ENCODE data around the gene NAA50. TPM values are rescaled to one million over a fixed set of nuclear protein-coding genes. Genes with fewer than 3 reads are reported as not detected.

The NAA50 gene
- total and polyA plus RNA-seq, 2 of the 13 experiments (the other 11 are each of a cell fraction or from before 2014, with no cell fraction given), result 30.2 to 233 TPM

DNA sequence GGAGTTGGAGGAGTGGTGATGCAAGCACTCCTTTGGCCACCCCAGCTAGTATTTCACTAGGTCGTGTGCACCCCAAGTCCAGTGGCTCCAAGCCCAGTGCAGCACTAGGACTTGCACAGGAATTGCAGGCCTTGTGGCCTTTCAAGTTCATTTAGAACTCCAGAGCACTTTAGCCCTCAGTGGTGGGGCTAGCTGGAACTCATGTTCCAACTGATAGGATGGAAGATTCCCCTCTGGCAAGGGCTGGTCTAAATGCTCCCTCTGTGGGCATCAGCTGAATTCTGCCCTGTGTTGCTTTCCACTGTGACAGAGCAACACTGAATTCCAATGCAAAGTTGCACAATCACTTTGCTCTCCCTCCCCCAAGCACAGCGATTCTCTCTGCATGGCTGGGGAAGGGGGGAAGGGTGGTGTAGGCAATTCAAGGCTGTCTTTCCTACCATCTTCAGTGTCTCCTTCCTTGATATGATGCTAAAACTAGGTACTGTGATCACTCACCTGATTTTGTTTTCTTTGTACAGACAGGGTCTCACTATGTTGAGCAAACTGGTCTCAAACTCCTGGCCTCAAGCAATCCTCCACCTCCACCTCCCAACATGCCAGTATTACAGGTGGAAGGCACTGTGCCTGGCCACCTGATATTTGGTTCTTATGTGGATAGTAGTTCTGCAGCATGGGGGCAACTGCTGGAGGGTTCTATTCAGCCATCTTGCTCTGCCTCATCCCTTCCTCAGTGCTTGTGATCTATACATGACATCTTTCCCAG, 59.9 kb downstream of the NAA50 start (continued):
- TF ChIP-seq, protein P1, sequence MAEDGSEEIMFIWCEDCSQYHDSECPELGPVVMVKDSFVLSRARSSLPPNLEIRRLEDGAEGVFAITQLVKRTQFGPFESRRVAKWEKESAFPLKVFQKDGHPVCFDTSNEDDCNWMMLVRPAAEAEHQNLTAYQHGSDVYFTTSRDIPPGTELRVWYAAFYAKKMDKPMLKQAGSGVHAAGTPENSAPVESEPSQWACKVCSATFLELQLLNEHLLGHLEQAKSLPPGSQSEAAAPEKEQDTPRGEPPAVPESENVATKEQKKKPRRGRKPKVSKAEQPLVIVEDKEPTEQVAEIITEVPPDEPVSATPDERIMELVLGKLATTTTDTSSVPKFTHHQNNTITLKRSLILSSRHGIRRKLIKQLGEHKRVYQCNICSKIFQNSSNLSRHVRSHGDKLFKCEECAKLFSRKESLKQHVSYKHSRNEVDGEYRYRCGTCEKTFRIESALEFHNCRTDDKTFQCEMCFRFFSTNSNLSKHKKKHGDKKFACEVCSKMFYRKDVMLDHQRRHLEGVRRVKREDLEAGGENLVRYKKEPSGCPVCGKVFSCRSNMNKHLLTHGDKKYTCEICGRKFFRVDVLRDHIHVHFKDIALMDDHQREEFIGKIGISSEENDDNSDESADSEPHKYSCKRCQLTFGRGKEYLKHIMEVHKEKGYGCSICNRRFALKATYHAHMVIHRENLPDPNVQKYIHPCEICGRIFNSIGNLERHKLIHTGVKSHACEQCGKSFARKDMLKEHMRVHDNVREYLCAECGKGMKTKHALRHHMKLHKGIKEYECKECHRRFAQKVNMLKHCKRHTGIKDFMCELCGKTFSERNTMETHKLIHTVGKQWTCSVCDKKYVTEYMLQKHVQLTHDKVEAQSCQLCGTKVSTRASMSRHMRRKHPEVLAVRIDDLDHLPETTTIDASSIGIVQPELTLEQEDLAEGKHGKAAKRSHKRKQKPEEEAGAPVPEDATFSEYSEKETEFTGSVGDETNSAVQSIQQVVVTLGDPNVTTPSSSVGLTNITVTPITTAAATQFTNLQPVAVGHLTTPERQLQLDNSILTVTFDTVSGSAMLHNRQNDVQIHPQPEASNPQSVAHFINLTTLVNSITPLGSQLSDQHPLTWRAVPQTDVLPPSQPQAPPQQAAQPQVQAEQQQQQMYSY (CRISPR knock-in tag; IDR thresholded peaks at IDR 0.05), result no peak
- TF ChIP-seq KMT2B (CRISPR knock-in tag; IDR thresholded peaks at IDR 0.05), result peak; percentile 81
- peak; percentile 79 for TF ChIP-seq PHF21A (CRISPR knock-in tag; IDR thresholded peaks at IDR 0.05)
- TF ChIP-seq, protein P2, sequence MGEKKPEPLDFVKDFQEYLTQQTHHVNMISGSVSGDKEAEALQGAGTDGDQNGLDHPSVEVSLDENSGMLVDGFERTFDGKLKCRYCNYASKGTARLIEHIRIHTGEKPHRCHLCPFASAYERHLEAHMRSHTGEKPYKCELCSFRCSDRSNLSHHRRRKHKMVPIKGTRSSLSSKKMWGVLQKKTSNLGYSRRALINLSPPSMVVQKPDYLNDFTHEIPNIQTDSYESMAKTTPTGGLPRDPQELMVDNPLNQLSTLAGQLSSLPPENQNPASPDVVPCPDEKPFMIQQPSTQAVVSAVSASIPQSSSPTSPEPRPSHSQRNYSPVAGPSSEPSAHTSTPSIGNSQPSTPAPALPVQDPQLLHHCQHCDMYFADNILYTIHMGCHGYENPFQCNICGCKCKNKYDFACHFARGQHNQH (CRISPR knock-in tag; IDR thresholded peaks at IDR 0.05), result 0 out of 2 replicates have a peak, but pooled peaks have one; percentile 35
- TF ChIP-seq, protein P3, sequence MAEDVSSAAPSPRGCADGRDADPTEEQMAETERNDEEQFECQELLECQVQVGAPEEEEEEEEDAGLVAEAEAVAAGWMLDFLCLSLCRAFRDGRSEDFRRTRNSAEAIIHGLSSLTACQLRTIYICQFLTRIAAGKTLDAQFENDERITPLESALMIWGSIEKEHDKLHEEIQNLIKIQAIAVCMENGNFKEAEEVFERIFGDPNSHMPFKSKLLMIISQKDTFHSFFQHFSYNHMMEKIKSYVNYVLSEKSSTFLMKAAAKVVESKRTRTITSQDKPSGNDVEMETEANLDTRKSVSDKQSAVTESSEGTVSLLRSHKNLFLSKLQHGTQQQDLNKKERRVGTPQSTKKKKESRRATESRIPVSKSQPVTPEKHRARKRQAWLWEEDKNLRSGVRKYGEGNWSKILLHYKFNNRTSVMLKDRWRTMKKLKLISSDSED (CRISPR knock-in tag; IDR thresholded peaks at IDR 0.05), result no peak
- TF ChIP-seq FOXA1 (IDR thresholded peaks at IDR 0.05), result no peak
- peak; percentile 24; the same call in 1 of the 2 replicates for TF ChIP-seq FOXA1 (CRISPR knock-in tag; IDR thresholded peaks at IDR 0.05)
- TF ChIP-seq ZNF589 (CRISPR knock-in tag; conservative IDR thresholded peaks at IDR 0.05), result no peak
- no peak for TF ChIP-seq ZNF577 (CRISPR knock-in tag; IDR thresholded peaks at IDR 0.05; ENCODE audit: borderline replicate concordance, low read depth)
- no peak for TF ChIP-seq ZNF333 (CRISPR knock-in tag; IDR thresholded peaks at IDR 0.05; ENCODE audit: borderline replicate concordance)
- TF ChIP-seq, protein P4, sequence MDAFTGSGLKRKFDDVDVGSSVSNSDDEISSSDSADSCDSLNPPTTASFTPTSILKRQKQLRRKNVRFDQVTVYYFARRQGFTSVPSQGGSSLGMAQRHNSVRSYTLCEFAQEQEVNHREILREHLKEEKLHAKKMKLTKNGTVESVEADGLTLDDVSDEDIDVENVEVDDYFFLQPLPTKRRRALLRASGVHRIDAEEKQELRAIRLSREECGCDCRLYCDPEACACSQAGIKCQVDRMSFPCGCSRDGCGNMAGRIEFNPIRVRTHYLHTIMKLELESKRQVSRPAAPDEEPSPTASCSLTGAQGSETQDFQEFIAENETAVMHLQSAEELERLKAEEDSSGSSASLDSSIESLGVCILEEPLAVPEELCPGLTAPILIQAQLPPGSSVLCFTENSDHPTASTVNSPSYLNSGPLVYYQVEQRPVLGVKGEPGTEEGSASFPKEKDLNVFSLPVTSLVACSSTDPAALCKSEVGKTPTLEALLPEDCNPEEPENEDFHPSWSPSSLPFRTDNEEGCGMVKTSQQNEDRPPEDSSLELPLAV (CRISPR knock-in tag; conservative IDR thresholded peaks at IDR 0.05; ENCODE audit: low read depth), result no peak
- TF ChIP-seq, protein P5, sequence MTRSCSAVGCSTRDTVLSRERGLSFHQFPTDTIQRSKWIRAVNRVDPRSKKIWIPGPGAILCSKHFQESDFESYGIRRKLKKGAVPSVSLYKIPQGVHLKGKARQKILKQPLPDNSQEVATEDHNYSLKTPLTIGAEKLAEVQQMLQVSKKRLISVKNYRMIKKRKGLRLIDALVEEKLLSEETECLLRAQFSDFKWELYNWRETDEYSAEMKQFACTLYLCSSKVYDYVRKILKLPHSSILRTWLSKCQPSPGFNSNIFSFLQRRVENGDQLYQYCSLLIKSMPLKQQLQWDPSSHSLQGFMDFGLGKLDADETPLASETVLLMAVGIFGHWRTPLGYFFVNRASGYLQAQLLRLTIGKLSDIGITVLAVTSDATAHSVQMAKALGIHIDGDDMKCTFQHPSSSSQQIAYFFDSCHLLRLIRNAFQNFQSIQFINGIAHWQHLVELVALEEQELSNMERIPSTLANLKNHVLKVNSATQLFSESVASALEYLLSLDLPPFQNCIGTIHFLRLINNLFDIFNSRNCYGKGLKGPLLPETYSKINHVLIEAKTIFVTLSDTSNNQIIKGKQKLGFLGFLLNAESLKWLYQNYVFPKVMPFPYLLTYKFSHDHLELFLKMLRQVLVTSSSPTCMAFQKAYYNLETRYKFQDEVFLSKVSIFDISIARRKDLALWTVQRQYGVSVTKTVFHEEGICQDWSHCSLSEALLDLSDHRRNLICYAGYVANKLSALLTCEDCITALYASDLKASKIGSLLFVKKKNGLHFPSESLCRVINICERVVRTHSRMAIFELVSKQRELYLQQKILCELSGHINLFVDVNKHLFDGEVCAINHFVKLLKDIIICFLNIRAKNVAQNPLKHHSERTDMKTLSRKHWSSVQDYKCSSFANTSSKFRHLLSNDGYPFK (CRISPR knock-in tag; IDR thresholded peaks at IDR 0.05; ENCODE audit: borderline replicate concordance), result no peak
- no peak for TF ChIP-seq XBP1 (CRISPR knock-in tag; IDR thresholded peaks at IDR 0.05)
- TF ChIP-seq, protein P6, sequence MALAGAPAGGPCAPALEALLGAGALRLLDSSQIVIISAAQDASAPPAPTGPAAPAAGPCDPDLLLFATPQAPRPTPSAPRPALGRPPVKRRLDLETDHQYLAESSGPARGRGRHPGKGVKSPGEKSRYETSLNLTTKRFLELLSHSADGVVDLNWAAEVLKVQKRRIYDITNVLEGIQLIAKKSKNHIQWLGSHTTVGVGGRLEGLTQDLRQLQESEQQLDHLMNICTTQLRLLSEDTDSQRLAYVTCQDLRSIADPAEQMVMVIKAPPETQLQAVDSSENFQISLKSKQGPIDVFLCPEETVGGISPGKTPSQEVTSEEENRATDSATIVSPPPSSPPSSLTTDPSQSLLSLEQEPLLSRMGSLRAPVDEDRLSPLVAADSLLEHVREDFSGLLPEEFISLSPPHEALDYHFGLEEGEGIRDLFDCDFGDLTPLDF (CRISPR knock-in tag; IDR thresholded peaks at IDR 0.05), result no peak

Data from HepG2 (cell line).